Cardiac muscle cell (in vitro differentiated cells and primary cell): Measurements from ENCODE around the gene GTF3C5. TPM values are rescaled to one million over a fixed set of nuclear protein-coding genes. Genes with fewer than 3 reads are reported as not detected.
"Not testable (repeated sequence)": the region's sequence is repeated elsewhere in the genome, so short reads cannot be mapped to it uniquely, and the experiment has no call there.

Experiments used
- DNase-seq, 2 donors: peaks; one replicate each; pipeline versions ENCODE4 v3.0.0 to v3.0.0-alpha.2; 2010 to 2017; ENCODE audit warnings: low read depth in 1 of 2, low spot score in 1 of 2
- H3K27ac ChIP-seq: fragments of 200-600 bp; sonication (generic); 2 replicates; pipeline ENCODE4 v1.5.1; 2016
- H3K27me3 ChIP-seq: fragments of 200-600 bp; sonication (generic); 2 replicates; pipeline ENCODE4 v1.6.0; 2016; ENCODE audit warnings: control low read depth
- H3K36me3 ChIP-seq: fragments of 200-600 bp; sonication (generic); 2 replicates; pipeline ENCODE4 v1.5.1; 2016; ENCODE audit warnings: control low read depth
- H3K4me1 ChIP-seq: fragments of 200-600 bp; sonication (generic); 2 replicates; pipeline ENCODE4 v1.8.1; 2017; ENCODE audit warnings: low read depth, mild to moderate bottlenecking, mixed run types
- H3K4me3 ChIP-seq: fragments of 200-600 bp; sonication (generic); 2 replicates; pipeline ENCODE4 v1.5.1; 2016; ENCODE audit warnings: mild to moderate bottlenecking
- H3K9me3 ChIP-seq: fragments of 200-600 bp; sonication (generic); 2 replicates; pipeline ENCODE4 v1.5.1; 2017; ENCODE audit warnings: low read depth, mild to moderate bottlenecking, control low read depth
- polyA plus RNA-seq: library from polyadenylated mRNA; unstranded; fragments of >200 nt; fragmentation: Nextera tagmentation; extraction: Ambion mirVana; gene quantifications from 2 replicates; pipeline ENCODE4 v1.2.1, GENCODE V29; 2016
- total RNA-seq: library from RNA; depleted of rRNA; stranded (reverse); fragments of >200 nt; gene quantifications from 2 replicates; pipeline ENCODE4 v1.2.3, GENCODE V29; 2016
- TF ChIP-seq, protein P1 (sequence below): IDR thresholded peaks from 2 replicates; pipeline ENCODE4 v1.5.1; 2012; ENCODE audit warnings: low read depth, mild to moderate bottlenecking, low read length

GTF3C5 gene
- total and polyA plus RNA-seq, 2 experiments from 2014 or later, result 84.0 to 99.5 TPM

DNA sequence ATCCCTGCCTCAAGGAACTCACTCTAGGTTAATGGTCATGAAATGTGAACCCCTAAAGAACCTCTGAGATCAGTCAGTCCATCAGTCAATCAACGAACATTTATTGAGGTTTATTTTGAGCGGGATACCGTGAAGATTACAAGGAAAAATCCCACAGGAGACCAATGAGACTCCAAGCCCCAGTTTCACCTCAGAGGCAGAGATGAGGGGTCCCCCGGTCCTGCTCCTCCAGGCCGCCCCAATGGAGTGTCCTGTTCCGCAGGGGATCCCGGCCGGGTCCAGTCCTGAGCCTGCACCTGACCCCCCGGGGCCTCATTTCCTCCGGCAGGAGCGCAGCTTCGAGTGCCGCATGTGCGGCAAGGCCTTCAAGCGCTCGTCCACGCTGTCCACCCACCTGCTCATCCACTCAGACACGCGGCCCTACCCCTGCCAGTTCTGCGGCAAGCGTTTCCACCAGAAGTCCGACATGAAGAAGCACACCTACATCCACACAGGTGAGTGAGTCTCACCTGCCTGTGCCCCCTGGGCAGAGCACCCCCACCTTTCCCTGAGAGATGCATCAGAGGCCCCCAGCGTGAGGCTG is 41.3 kb upstream of the GTF3C5 start:
- no peak overlapping the region for H3K27ac ChIP-seq
- no peaks in the 10 kb centered on the region for H3K36me3 ChIP-seq
- peaks cover under 1% of the 10 kb centered on the region for H3K4me1 ChIP-seq
- H3K9me3 ChIP-seq, result no peaks in the 10 kb centered on the region
- DNase-seq, result no peak
- no peak overlapping the region for H3K4me3 ChIP-seq
- TF ChIP-seq, protein P1, sequence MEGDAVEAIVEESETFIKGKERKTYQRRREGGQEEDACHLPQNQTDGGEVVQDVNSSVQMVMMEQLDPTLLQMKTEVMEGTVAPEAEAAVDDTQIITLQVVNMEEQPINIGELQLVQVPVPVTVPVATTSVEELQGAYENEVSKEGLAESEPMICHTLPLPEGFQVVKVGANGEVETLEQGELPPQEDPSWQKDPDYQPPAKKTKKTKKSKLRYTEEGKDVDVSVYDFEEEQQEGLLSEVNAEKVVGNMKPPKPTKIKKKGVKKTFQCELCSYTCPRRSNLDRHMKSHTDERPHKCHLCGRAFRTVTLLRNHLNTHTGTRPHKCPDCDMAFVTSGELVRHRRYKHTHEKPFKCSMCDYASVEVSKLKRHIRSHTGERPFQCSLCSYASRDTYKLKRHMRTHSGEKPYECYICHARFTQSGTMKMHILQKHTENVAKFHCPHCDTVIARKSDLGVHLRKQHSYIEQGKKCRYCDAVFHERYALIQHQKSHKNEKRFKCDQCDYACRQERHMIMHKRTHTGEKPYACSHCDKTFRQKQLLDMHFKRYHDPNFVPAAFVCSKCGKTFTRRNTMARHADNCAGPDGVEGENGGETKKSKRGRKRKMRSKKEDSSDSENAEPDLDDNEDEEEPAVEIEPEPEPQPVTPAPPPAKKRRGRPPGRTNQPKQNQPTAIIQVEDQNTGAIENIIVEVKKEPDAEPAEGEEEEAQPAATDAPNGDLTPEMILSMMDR, result no peak
- H3K27me3 ChIP-seq, result no peaks in the 10 kb centered on the region

DNA sequence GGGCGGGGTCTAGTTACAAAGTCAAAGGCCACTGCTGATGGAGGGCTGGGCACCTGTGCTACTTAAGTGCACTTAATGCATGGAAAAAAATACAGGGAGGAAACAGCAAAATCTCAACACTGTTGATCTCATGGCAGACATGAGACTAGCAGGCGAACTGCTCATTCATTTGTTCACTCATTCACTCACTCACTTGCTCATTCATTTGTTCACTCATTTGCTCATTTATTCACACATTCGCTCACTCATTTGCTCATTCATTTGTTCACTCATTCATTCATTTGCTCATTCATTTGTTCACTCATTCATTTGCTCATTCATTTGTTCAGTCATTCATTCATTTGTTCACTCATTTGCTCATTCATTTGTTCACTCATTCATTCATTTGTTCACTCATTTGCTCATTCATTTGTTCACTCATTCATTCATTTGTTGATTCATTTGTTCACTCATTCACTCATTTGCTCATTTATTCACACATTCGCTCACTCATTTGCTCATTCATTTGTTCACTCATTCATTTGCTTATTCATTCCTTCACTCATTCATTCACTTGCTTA is 40.7 kb upstream of the GTF3C5 start:
- H3K4me1 ChIP-seq, H3K27ac ChIP-seq, H3K4me3 ChIP-seq, H3K36me3 ChIP-seq, H3K9me3 ChIP-seq, H3K27me3 ChIP-seq: not testable (repeated sequence)
- DNase-seq, result peak in 1 of 2 donors; percentile 20

DNA sequence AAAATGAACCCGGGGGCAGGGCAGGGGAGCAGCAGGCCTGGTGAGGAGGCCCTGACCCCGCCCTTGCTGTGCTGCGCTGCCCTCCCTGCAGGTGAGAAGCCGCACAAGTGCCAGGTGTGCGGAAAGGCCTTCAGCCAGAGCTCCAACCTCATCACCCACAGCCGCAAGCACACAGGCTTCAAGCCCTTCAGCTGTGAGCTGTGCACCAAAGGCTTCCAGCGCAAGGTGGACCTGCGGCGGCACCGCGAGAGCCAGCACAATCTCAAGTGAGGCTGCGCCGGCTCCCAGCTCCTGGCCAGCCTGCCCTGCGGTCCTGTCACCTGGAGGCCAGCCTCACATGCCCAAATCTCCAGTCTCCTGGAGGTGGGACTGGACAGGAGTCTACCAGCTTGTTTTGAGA is 40.0 kb upstream of the GTF3C5 start:
- no peaks in the 10 kb centered on the region for H3K36me3 ChIP-seq

DNA sequence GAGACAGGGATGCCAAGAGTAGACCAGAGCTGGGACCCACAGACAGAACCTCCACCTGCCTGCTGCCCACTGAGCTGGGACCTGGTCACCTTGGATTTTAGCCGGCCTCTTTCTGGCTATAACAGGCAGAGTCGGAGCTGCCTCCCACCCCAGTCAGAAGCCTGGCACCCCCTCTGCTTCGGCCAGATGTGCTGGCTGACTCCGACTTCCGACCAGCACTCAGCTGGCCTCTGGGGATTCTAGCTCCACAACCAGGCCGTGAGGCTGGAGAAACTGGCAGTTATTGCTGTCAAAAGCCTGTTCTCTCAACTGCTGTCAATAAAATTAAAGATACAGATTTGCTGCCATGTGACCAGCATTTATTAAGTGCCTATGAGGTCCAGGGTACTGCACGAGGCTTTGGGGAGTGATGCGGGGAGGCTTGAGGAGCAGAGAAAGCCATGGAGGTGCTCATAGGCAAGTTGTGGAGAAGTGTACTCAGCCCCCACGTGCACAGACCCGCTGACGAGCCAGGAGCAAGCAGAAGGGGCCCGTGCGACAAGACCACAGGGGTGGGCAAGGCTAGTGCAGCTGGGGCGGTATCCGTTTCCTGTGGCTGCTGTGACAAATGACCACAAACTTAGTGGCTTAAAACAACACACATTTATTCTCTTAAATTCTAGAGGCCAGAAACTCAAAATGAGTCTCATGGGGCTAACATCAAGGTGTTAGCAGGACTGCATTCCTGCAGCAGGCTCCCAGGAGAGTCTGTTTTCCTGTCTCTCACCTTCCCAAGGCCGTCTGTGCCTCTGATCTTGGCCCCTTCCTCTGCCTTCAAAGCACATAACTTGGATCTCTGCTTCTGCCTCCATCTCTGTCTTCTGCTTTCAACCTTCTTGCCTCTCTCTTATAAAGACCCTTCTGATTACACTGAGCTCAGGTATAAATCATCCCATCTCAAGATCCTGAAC is 39.2 kb upstream of the GTF3C5 start:
- no peaks in the 10 kb centered on the region for H3K36me3 ChIP-seq
- no peak for DNase-seq
- TF ChIP-seq, protein P1, result no peak
- H3K9me3 ChIP-seq, result no peaks in the 10 kb centered on the region
- H3K27ac ChIP-seq, result no peak overlapping the region
- no peaks in the 10 kb centered on the region for H3K27me3 ChIP-seq
- H3K4me3 ChIP-seq, result no peak overlapping the region
- H3K4me1 ChIP-seq, result no peaks in the 10 kb centered on the region

More for the DNA sequence above, 40.0 kb upstream of the GTF3C5 start:
- no peaks in the 10 kb centered on the region for H3K4me1 ChIP-seq
- H3K27ac ChIP-seq, result no peak overlapping the region
- no peak for DNase-seq
- H3K27me3 ChIP-seq, result no peaks in the 10 kb centered on the region
- TF ChIP-seq, protein P1, result no peak
- H3K9me3 ChIP-seq, result no peaks in the 10 kb centered on the region
- H3K4me3 ChIP-seq, result no peak overlapping the region

DNA sequence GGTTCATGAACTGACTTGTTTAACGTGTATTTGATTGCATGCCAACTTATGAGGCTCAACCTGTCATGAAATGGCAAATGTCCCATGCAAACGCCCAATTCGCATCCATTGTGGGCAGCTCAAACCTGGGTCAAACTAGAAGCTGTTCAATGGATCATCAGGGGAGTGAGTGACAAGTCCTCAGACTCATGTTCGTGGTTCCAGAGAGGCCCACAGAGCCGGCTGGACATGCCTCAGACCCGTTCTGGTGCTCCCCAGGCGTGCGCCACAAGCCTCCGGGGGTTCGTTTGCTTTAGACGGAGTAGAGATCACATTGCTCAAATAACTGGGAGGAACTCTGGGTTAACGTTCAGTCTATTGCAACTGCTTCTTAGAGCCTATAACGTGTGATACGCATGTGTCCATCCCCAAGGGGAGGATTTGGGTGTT is 37.3 kb upstream of the GTF3C5 start:
- no peaks in the 10 kb centered on the region for H3K36me3 ChIP-seq
- H3K4me3 ChIP-seq, result no peak overlapping the region
- H3K27ac ChIP-seq, result no peak overlapping the region
- no peak for DNase-seq
- H3K27me3 ChIP-seq, result no peaks in the 10 kb centered on the region
- H3K9me3 ChIP-seq, result no peaks in the 10 kb centered on the region
- H3K4me1 ChIP-seq, result no peaks in the 10 kb centered on the region
- TF ChIP-seq, protein P1, result no peak
